Endothelial cell of umbilical vein (primary cell): ENCODE data around the gene MAPK8.

Experiments used
- CTCF ChIP-seq, 2 donors: IDR thresholded peaks; 1 replicate in 1 of 2; 2 replicates in 1 of 2; pipeline ENCODE4 v1.5.1; 2011; ENCODE audit warnings: low read length in 2 of 2, mild to moderate bottlenecking in 2 of 2, moderate library complexity in 2 of 2, control low read depth in 1 of 2, inconsistent platforms in 1 of 2, low read depth in 1 of 2; ENCODE audit not compliant: insufficient read depth in 1 of 2; ENCODE audit errors: extremely low read depth in 1 of 2
- EZH2 ChIP-seq: IDR thresholded peaks from 2 replicates; pipeline ENCODE4 v1.6.1; 2012; ENCODE audit warnings: borderline replicate concordance, low read depth, mild to moderate bottlenecking, moderate library complexity, low read length, inconsistent platforms; ENCODE audit not compliant: severe bottlenecking
- FOS ChIP-seq: IDR thresholded peaks from 2 replicates; pipeline ENCODE4 v1.6.1; 2011; ENCODE audit warnings: mild to moderate bottlenecking, low read length, moderate library complexity, borderline replicate concordance; ENCODE audit not compliant: insufficient read depth
- JUN ChIP-seq: IDR thresholded peaks from 2 replicates; pipeline ENCODE4 v1.6.1; 2011; ENCODE audit warnings: borderline replicate concordance, low read depth; ENCODE audit not compliant: insufficient read length, insufficient read depth
- MAX ChIP-seq: IDR thresholded peaks from 2 replicates; pipeline ENCODE4 v1.6.1; 2011; ENCODE audit not compliant: insufficient read depth, insufficient read length
- MYC ChIP-seq: IDR thresholded peaks from one replicate; pipeline ENCODE4 v1.6.1; 2011; ENCODE audit warnings: mild to moderate bottlenecking, low read depth, low read length
- POLR2A ChIP-seq: IDR thresholded peaks from 2 replicates; pipeline ENCODE4 v1.6.1; 2012; ENCODE audit warnings: low read depth, mild to moderate bottlenecking, control low read depth, low read length
- POLR2AphosphoS5 ChIP-seq: IDR thresholded peaks from 2 replicates; pipeline ENCODE4 v1.6.1; 2012; ENCODE audit warnings: low read depth, mild to moderate bottlenecking, control low read depth, low read length, moderate library complexity; ENCODE audit not compliant: insufficient read depth

- TF ChIP-seq POLR2A (no peak), POLR2AphosphoS5 (no peak), CTCF (IDR thresholded peaks at IDR 0.05; ENCODE audit: extremely low read depth in 1 of 2, insufficient read depth in 1 of 2, low read depth in 1 of 2, low read length in 2 of 2) (no peak), FOS (no peak), EZH2 (no peak), MAX (no peak), JUN (no peak), MYC (no peak)
Observed at GRCh38 chr10:48464871-48465736, 158.6 kb downstream of the MAPK8 start.
